ENCODE measurements around the gene CENATAC.
A peak's percentile ranks its signal among the peaks of the same experiment; 100 is the strongest.

CENATAC gene

DNA sequence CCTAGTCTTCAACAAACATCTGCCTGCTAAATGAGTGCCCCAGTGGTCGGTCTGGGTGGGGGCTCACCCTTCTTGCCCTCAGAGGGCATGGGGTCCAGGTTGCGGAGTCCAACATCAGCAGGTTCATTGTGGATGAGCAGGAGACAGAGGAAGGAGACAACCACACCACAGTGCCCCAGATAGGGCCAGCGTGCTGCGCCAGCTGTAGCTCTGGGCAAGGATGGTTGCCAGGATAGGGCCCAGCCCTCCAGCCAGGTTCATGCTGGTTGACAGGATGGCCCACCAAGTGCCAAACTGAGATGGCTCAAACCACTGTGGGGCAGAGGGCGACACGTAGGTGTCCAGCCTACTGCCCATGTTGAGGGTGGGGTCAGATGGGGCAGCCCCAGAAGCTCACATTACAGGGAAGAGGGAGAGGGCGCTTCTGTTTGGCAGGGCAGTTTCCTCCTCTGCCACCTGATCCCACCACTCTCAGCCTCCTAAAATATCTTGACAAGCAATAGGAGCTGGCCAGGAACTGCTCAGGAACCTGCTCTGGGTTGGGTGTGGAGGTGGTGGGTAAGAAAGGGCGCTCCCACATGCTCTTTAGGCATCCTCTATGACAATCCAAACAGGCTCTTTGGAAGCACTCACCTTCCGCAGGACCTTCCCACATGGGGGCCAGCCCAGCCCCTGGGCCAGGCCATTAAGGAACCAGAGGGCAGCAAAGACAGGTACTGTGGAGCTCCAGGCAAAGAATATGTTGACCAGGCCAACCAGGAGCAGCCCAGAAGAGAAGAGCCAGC is 29.8 kb downstream of the CENATAC start:
- H3K27me3 ChIP-seq (ENCODE audit: insufficient read depth, low read length), result no peaks in the 10 kb centered on the region
- no peaks in the 10 kb centered on the region for H3K9me2 ChIP-seq (ENCODE audit: low read depth, low read length)
- no peak overlapping the region for H3K9ac ChIP-seq (ENCODE audit: low read length)
- TF ChIP-seq, protein P1, sequence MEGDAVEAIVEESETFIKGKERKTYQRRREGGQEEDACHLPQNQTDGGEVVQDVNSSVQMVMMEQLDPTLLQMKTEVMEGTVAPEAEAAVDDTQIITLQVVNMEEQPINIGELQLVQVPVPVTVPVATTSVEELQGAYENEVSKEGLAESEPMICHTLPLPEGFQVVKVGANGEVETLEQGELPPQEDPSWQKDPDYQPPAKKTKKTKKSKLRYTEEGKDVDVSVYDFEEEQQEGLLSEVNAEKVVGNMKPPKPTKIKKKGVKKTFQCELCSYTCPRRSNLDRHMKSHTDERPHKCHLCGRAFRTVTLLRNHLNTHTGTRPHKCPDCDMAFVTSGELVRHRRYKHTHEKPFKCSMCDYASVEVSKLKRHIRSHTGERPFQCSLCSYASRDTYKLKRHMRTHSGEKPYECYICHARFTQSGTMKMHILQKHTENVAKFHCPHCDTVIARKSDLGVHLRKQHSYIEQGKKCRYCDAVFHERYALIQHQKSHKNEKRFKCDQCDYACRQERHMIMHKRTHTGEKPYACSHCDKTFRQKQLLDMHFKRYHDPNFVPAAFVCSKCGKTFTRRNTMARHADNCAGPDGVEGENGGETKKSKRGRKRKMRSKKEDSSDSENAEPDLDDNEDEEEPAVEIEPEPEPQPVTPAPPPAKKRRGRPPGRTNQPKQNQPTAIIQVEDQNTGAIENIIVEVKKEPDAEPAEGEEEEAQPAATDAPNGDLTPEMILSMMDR (IDR thresholded peaks at IDR 0.05; ENCODE audit: low read length), result no peak
- no peak for TF ChIP-seq EZH2 (IDR thresholded peaks at IDR 0.05; ENCODE audit: borderline replicate concordance, low read length)
- H2AFZ ChIP-seq (ENCODE audit: low read length), result no peak overlapping the region
- no peak overlapping the region for H3K27ac ChIP-seq (ENCODE audit: low read depth, low read length, poor library complexity, severe bottlenecking)
- no peak overlapping the region for H3K4me2 ChIP-seq (ENCODE audit: low read length)
- no peak overlapping the region for H3K4me3 ChIP-seq (ENCODE audit: low read depth, low read length, poor library complexity, severe bottlenecking)
- H3K4me1 ChIP-seq (ENCODE audit: insufficient read depth, low read length, severe bottlenecking), result peaks cover 19% of the 10 kb centered on the region
- no peaks in the 10 kb centered on the region for H4K20me1 ChIP-seq (ENCODE audit: insufficient read depth, low read length)
- H3K36me3 ChIP-seq (ENCODE audit: insufficient read depth, low read length), result peaks cover 58% of the 10 kb centered on the region
- 0 out of 2 replicates have a peak, but pooled peaks cover 5% of the 10 kb centered on the region for H3K79me2 ChIP-seq (ENCODE audit: insufficient read depth, low read length)
- H3F3A ChIP-seq (ENCODE audit: insufficient read depth, low read length), result no peaks in the 10 kb centered on the region
- H3K9me3 ChIP-seq (ENCODE audit: low read length), result no peaks in the 10 kb centered on the region

DNA sequence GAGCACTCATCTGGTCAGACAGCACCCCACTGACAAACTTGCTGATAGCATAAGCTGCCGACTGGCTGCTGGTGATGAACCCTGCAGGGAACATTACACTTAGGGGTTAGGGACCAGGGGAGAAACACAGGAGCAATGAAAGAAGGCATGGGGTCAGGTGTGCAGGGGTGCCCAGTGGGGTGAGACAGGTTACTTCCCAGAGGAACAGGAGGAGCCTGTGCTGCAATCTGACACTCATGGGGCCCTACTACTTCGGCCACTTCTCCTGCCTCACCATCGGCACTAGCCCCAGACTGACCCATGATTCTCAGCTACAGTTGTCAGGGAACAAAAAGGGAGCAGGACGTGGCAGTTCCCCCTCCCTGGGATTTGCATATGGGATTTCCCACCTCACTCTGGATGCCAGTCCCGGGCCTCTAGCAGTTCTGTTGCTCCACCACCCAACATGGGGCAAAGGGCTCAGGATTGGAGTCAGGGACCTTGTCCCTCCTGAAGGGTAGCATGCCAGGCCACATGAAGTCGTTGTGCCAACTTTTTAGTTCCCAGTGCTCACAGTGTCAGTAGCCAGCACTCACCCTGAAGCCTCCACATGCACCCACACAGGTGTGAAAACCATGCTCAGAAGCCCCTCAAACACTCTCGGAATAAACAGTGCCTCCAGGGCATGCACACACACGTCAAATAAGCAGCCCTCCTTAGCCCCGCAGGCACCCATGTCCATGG is 30.6 kb downstream of the CENATAC start:
- TF ChIP-seq, protein P1 (IDR thresholded peaks at IDR 0.05; ENCODE audit: low read length), result no peak
- no peak for TF ChIP-seq EZH2 (IDR thresholded peaks at IDR 0.05; ENCODE audit: borderline replicate concordance, low read length)
- H2AFZ ChIP-seq (ENCODE audit: low read length), result no peak overlapping the region

DNA sequence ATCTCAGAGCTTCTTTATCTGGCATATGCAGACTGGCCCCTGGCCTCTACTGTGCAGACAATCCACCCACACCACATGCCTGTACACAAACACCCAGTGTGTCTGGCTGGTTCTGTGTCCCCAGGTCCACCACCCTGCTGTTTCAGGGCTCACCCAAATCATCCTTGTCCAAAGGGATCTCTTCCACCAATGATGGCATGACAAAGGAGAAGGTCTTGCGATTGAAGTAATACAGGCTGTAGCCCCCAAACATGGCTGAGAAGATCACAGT is 31.1 kb downstream of the CENATAC start:
- H3F3A ChIP-seq (ENCODE audit: insufficient read depth, low read length), result no peaks in the 10 kb centered on the region
- peaks cover 46% of the 10 kb centered on the region for H3K36me3 ChIP-seq (ENCODE audit: insufficient read depth, low read length)
- no peaks in the 10 kb centered on the region for H3K27me3 ChIP-seq (ENCODE audit: insufficient read depth, low read length)
- H3K9me2 ChIP-seq (ENCODE audit: low read depth, low read length), result no peaks in the 10 kb centered on the region
- no peaks in the 10 kb centered on the region for H4K20me1 ChIP-seq (ENCODE audit: insufficient read depth, low read length)
- peak overlapping the region; percentile 87 for H3K9ac ChIP-seq (ENCODE audit: low read length)
- 0 out of 2 replicates have a peak, but pooled peaks cover 5% of the 10 kb centered on the region for H3K79me2 ChIP-seq (ENCODE audit: insufficient read depth, low read length)
- H3K4me1 ChIP-seq (ENCODE audit: insufficient read depth, low read length, severe bottlenecking), result peaks cover 19% of the 10 kb centered on the region
- no peak overlapping the region for H2AFZ ChIP-seq (ENCODE audit: low read length)
- H3K4me2 ChIP-seq (ENCODE audit: low read length), result peak overlapping the region; percentile 99
- no peaks in the 10 kb centered on the region for H3K9me3 ChIP-seq (ENCODE audit: low read length)
- no peak for TF ChIP-seq EZH2 (IDR thresholded peaks at IDR 0.05; ENCODE audit: borderline replicate concordance, low read length)
- TF ChIP-seq, protein P1 (IDR thresholded peaks at IDR 0.05; ENCODE audit: low read length), result no peak
- peak overlapping the region; percentile 87 for H3K4me3 ChIP-seq (ENCODE audit: low read depth, low read length, poor library complexity, severe bottlenecking)
- peak overlapping the region; percentile 52 for H3K27ac ChIP-seq (ENCODE audit: low read depth, low read length, poor library complexity, severe bottlenecking)

More for the DNA sequence above, 30.6 kb downstream of the CENATAC start:
- Histone ChIP-seq H3K27ac (ENCODE audit: low read depth, low read length, poor library complexity, severe bottlenecking) (no peak overlapping the region), H3K4me2 (ENCODE audit: low read length) (peak overlapping the region; percentile 99), H3K4me1 (ENCODE audit: insufficient read depth, low read length, severe bottlenecking) (peaks cover 19% of the 10 kb centered on the region), H3K79me2 (ENCODE audit: insufficient read depth, low read length) (0 out of 2 replicates have a peak, but pooled peaks cover 5% of the 10 kb centered on the region), H4K20me1 (ENCODE audit: insufficient read depth, low read length) (no peaks in the 10 kb centered on the region), H3K9me2 (ENCODE audit: low read depth, low read length) (no peaks in the 10 kb centered on the region), H3K36me3 (ENCODE audit: insufficient read depth, low read length) (peaks cover 51% of the 10 kb centered on the region), H3F3A (ENCODE audit: insufficient read depth, low read length) (no peaks in the 10 kb centered on the region), H3K9me3 (ENCODE audit: low read length) (no peaks in the 10 kb centered on the region), H3K9ac (ENCODE audit: low read length) (peak overlapping the region; percentile 87; the same call in 1 of the 2 replicates), H3K27me3 (ENCODE audit: insufficient read depth, low read length) (no peaks in the 10 kb centered on the region), H3K4me3 (ENCODE audit: low read depth, low read length, poor library complexity, severe bottlenecking) (peak overlapping the region; percentile 87)
